Prostate gland (tissue), 2 donors: ENCODE results near the gene MAD1L1.
"Not testable (repeated sequence)": the region's sequence is repeated elsewhere in the genome, so short reads cannot be mapped to it uniquely, and the experiment has no call there.

Experiments used
- POLR2A ChIP-seq: fragments of 450-650 bp; IDR thresholded peaks from one replicate; pipeline ENCODE4 v1.6.1; 2016; ENCODE audit warnings: antibody characterized with exemption, mild to moderate bottlenecking
- POLR2AphosphoS5 ChIP-seq: sonication (generic); formaldehyde crosslinking; IDR thresholded peaks from one replicate; pipeline ENCODE4 v1.6.1; 2017; ENCODE audit warnings: antibody characterized with exemption
- TF ChIP-seq, protein P1 (sequence below), 4 experiments: fragments of 200-600 bp in 2 of 4; fragments of 450-650 bp in 2 of 4; sonication (generic) in 2 of 4; IDR thresholded peaks; 1 replicate in 3 of 4; 2 replicates in 1 of 4; pipeline ENCODE4 v1.5.1; 2016 to 2019; ENCODE audit warnings: antibody characterized with exemption in 4 of 4, mild to moderate bottlenecking in 2 of 4, moderate library complexity in 2 of 4

DNA sequence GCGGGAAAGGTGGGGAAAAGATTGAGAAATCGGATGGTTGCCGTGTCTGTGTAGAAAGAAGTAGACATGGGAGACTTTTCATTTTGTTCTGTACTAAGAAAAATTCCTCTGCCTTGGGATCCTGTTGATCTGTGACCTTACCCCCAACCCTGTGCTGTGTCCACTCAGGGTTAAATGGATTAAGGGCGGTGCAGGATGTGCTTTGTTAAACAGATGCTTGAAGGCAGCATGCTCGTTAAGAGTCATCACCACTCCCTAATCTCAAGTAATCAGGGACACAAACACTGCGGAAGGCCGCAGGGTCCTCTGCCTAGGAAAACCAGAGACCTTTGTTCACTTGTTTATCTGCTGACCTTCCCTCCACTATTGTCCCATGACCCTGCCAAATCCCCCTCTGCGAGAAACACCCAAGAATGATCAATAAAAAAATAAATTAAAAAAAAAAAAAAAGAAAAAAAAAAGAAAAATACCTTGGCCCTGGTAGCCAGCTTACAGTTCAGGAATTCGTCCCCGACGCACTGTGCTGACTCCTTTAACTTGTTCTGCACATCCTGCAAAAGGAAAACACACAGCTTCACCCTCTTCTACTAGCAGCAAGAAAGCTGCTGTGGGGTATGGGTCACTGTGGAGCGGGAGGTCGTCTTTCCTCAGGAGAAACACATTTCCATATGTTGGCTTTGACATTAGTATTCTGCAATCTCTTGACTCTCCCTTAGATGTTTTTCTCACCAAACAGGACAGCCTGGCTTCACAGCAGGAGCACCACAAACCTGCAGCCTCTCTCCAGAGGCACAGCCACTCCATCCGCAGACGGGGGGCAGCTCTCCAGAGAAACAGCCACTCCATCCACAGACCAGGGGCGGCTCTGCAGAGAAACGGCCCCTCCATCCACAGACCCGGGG, 36.6 kb upstream of the MAD1L1 start:
- TF ChIP-seq, protein P1, sequence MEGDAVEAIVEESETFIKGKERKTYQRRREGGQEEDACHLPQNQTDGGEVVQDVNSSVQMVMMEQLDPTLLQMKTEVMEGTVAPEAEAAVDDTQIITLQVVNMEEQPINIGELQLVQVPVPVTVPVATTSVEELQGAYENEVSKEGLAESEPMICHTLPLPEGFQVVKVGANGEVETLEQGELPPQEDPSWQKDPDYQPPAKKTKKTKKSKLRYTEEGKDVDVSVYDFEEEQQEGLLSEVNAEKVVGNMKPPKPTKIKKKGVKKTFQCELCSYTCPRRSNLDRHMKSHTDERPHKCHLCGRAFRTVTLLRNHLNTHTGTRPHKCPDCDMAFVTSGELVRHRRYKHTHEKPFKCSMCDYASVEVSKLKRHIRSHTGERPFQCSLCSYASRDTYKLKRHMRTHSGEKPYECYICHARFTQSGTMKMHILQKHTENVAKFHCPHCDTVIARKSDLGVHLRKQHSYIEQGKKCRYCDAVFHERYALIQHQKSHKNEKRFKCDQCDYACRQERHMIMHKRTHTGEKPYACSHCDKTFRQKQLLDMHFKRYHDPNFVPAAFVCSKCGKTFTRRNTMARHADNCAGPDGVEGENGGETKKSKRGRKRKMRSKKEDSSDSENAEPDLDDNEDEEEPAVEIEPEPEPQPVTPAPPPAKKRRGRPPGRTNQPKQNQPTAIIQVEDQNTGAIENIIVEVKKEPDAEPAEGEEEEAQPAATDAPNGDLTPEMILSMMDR (IDR thresholded peaks at IDR 0.05) = not testable (repeated sequence)
- TF ChIP-seq POLR2AphosphoS5, POLR2A: not testable (repeated sequence)
